Sigmoid colon (tissue), 7 donors: ENCODE results near the gene PLS3. TPM values are rescaled to one million over a fixed set of nuclear protein-coding genes. Genes with fewer than 3 reads are reported as not detected.

ENCODE experiments used
- DNase-seq: peaks from one replicate; pipeline ENCODE4 v3.0.0-alpha.2; 2019
- H3K27ac ChIP-seq, 4 donors: fragments of 200-600 bp; sonication (generic); one replicate each; pipeline ENCODE4 v1.5.1; 2016 to 2019; ENCODE audit warnings: mild to moderate bottlenecking in 1 of 4
- H3K27me3 ChIP-seq, 3 donors: fragments of 200-600 bp; sonication (generic); one replicate each; pipeline ENCODE4 v1.5.1; 2019; ENCODE audit warnings: mild to moderate bottlenecking in 1 of 3
- H3K36me3 ChIP-seq, 4 donors: fragments of 200-600 bp; sonication (generic); one replicate each; pipeline ENCODE4 v1.5.1; 2016 to 2019
- H3K4me1 ChIP-seq, 4 donors: fragments of 200-600 bp; sonication (generic); one replicate each; pipeline ENCODE4 v1.5.1; 2017 to 2019
- H3K4me3 ChIP-seq, 4 donors: fragments of 200-600 bp; sonication (generic); one replicate each; pipeline ENCODE4 v1.5.1; 2017 to 2019; ENCODE audit warnings: mild to moderate bottlenecking in 2 of 4, moderate library complexity in 1 of 4
- H3K9me3 ChIP-seq, 4 donors: fragments of 200-600 bp in 3 of 4; sonication (generic) in 3 of 4; one replicate each; pipeline versions ENCODE4 v1.5.1 to v1.6.1; 2013 to 2019
- EP300 ChIP-seq, 4 donors: sonication (generic); formaldehyde crosslinking; IDR thresholded peaks; one replicate each; pipeline ENCODE4 v1.6.1; 2017; ENCODE audit warnings: antibody characterized with exemption in 4 of 4
- POLR2A ChIP-seq, 2 donors: fragments of 450-650 bp; IDR thresholded peaks; one replicate each; pipeline ENCODE4 v1.6.1; 2016; ENCODE audit warnings: antibody characterized with exemption in 2 of 2, mild to moderate bottlenecking in 2 of 2, moderate library complexity in 2 of 2
- POLR2AphosphoS5 ChIP-seq, 4 donors: sonication (generic); formaldehyde crosslinking; IDR thresholded peaks; one replicate each; pipeline ENCODE4 v1.6.1; 2017; ENCODE audit warnings: antibody characterized with exemption in 4 of 4
- WGBS, 2 donors: extraction: QIAGEN DNeasy Blood & Tissue Kit; methylation state at CpG; one replicate each; pipeline ENCODE4 v1.1.7; 2013; 5-methylcytosine and 5-hydroxymethylcytosine counted together
- intact Hi-C: fragments of 100-400 bp; cut with DNase I; formaldehyde crosslinking; loops from one replicate; pipeline ENCODE4 v1.15.1; 2023
- polyA plus RNA-seq, 3 donors: library from polyadenylated mRNA; stranded (reverse); fragments of 200-250 nt; gene quantifications; one replicate each; pipeline ENCODE4 v1.2.3, GENCODE V29; 2013
- total RNA-seq, 4 donors: library from RNA; depleted of rRNA; stranded (reverse); fragments of >200 nt; gene quantifications; one replicate each; pipeline ENCODE4 v1.1.0, GENCODE V29; 2016
- TF ChIP-seq, protein P1 (sequence below), 4 experiments: fragments of 450-650 bp in 3 of 4; fragments of 200-600 bp in 1 of 4; IDR thresholded peaks; one replicate each; pipeline ENCODE4 v1.5.1; 2016 to 2019; ENCODE audit warnings: antibody characterized with exemption in 4 of 4, mild to moderate bottlenecking in 3 of 4, moderate library complexity in 2 of 4
- donor health status: healthy with polysubstance abuse.
- donor health status: Bipolar disorder and iron deficiency.
- donor health status: healthy.

Gene PLS3
- total and polyA plus RNA-seq, 7 donors = 8.3 to 71.5 (median 50.2) TPM

GRCh38 chrX:115591856-115592842 lies 31.2 kb downstream of the PLS3 start:
- TF ChIP-seq EP300 (IDR thresholded peaks at IDR 0.05) (no peak), POLR2AphosphoS5 (IDR thresholded peaks at IDR 0.05) (no peak), POLR2A (IDR thresholded peaks at IDR 0.05) (no peak)
- TF ChIP-seq, protein P1, sequence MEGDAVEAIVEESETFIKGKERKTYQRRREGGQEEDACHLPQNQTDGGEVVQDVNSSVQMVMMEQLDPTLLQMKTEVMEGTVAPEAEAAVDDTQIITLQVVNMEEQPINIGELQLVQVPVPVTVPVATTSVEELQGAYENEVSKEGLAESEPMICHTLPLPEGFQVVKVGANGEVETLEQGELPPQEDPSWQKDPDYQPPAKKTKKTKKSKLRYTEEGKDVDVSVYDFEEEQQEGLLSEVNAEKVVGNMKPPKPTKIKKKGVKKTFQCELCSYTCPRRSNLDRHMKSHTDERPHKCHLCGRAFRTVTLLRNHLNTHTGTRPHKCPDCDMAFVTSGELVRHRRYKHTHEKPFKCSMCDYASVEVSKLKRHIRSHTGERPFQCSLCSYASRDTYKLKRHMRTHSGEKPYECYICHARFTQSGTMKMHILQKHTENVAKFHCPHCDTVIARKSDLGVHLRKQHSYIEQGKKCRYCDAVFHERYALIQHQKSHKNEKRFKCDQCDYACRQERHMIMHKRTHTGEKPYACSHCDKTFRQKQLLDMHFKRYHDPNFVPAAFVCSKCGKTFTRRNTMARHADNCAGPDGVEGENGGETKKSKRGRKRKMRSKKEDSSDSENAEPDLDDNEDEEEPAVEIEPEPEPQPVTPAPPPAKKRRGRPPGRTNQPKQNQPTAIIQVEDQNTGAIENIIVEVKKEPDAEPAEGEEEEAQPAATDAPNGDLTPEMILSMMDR (IDR thresholded peaks at IDR 0.05) = no peak
- H3K4me3 ChIP-seq = no peak overlapping the region
- no peaks in the 10 kb centered on the region for H3K27me3 ChIP-seq
- H3K27ac ChIP-seq = peak overlapping the region; percentile 22 to 60 (median 49)
- intact Hi-C loops = no loop called here
- WGBS, 2 donors = 48 to 74% methylated on average over 11 of the region's 11 CpGs
- no peak for DNase-seq
- no peaks in the 10 kb centered on the region for H3K36me3 ChIP-seq
- H3K4me1 ChIP-seq = peaks cover 0 to 27% (median 16%) of the 10 kb centered on the region in 4 donors
- H3K9me3 ChIP-seq = no peaks in the 10 kb centered on the region

GRCh38 chrX:115592997-115593734 lies 32.2 kb downstream of the PLS3 start:
- Histone ChIP-seq H3K36me3 (no peaks in the 10 kb centered on the region), H3K9me3 (no peaks in the 10 kb centered on the region), H3K27ac (peak overlapping the region; percentile 22 to 60 (median 49)), H3K4me1 (peaks cover 0 to 22% (median 15%) of the 10 kb centered on the region in 4 donors), H3K4me3 (no peak overlapping the region), H3K27me3 (no peaks in the 10 kb centered on the region)
- no peak for TF ChIP-seq EP300 (IDR thresholded peaks at IDR 0.05)
- TF ChIP-seq POLR2AphosphoS5 (IDR thresholded peaks at IDR 0.05) = peak in 1 of 4 donors; percentile 8
- TF ChIP-seq, protein P1 (IDR thresholded peaks at IDR 0.05) = no peak
- TF ChIP-seq POLR2A (IDR thresholded peaks at IDR 0.05) = no peak
- no peak for DNase-seq
- WGBS, 2 donors = 52 to 62% methylated on average over 8 of the region's 8 CpGs
- intact Hi-C loops = no loop called here

- H3K9me3 ChIP-seq = no peaks in the 10 kb centered on the region
- no peaks in the 10 kb centered on the region for H3K36me3 ChIP-seq
- intact Hi-C loops = no loop called here
- no peaks in the 10 kb centered on the region for H3K27me3 ChIP-seq
- TF ChIP-seq POLR2A (IDR thresholded peaks at IDR 0.05) (no peak), POLR2AphosphoS5 (IDR thresholded peaks at IDR 0.05) (no peak)
- H3K4me1 ChIP-seq = peaks cover 0 to 18% (median 14%) of the 10 kb centered on the region in 4 donors
- H3K27ac ChIP-seq = peak overlapping the region in 1 of 4 donors; percentile 15
- no peak for DNase-seq
- no peak overlapping the region for H3K4me3 ChIP-seq
- 79% methylated on average over 2 of the region's 2 CpGs for WGBS, 2 donors
These were observed 34.1 kb downstream of the PLS3 start for GRCh38 chrX:115595049-115595448.

- WGBS, 2 donors = 65 to 91% methylated on average over 1 of the region's 1 CpG
- H3K36me3 ChIP-seq = no peaks in the 10 kb centered on the region
- no peaks in the 10 kb centered on the region for H3K9me3 ChIP-seq
- H3K4me3 ChIP-seq = no peak overlapping the region
- TF ChIP-seq POLR2AphosphoS5 (IDR thresholded peaks at IDR 0.05) (no peak), POLR2A (IDR thresholded peaks at IDR 0.05) (no peak), EP300 (IDR thresholded peaks at IDR 0.05) (no peak)
- TF ChIP-seq, protein P1 (IDR thresholded peaks at IDR 0.05) = no peak
- H3K27me3 ChIP-seq = no peaks in the 10 kb centered on the region
- no peak for DNase-seq
- peaks cover 0 to 9% (median 3%) of the 10 kb centered on the region in 4 donors for H3K4me1 ChIP-seq
- intact Hi-C loops = no loop called here
- H3K27ac ChIP-seq = no peak overlapping the region
These were observed 37.6 kb downstream of the PLS3 start for GRCh38 chrX:115598556-115598955.

DNA sequence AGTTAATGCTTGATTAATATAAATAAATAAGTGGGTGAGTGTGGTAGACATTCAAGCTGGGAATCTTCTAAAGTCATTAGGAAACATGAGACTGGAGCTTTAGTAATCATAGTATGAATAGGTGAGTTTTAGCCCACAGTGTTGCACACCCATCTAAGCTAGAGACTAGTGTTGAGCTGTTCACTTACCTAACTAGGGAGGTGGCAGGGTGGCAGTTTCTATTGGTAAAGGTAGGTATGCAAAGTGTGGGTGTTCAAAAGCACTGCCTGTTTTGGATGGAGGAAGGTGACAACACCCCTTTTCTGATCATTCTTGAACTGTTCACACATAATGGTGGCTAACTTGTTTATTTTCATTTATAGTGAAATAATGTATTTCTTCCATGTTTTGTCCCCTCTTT lies 41.3 kb downstream of the PLS3 start:
- Histone ChIP-seq H3K9me3 (no peaks in the 10 kb centered on the region), H3K4me1 (peaks cover 0 to 9% (median 0%) of the 10 kb centered on the region in 4 donors), H3K27ac (peak overlapping the region in 1 of 4 donors; percentile 15), H3K4me3 (no peak overlapping the region), H3K27me3 (no peaks in the 10 kb centered on the region), H3K36me3 (no peaks in the 10 kb centered on the region)
- DNase-seq = no peak
- TF ChIP-seq, protein P1 (IDR thresholded peaks at IDR 0.05) = no peak
- no peak for TF ChIP-seq POLR2AphosphoS5 (IDR thresholded peaks at IDR 0.05)
- no peak for TF ChIP-seq EP300 (IDR thresholded peaks at IDR 0.05)
- no peak for TF ChIP-seq POLR2A (IDR thresholded peaks at IDR 0.05)
- intact Hi-C loops = no loop called here
